ENCODE results near the gene HOXB7.

Gene HOXB7

DNA sequence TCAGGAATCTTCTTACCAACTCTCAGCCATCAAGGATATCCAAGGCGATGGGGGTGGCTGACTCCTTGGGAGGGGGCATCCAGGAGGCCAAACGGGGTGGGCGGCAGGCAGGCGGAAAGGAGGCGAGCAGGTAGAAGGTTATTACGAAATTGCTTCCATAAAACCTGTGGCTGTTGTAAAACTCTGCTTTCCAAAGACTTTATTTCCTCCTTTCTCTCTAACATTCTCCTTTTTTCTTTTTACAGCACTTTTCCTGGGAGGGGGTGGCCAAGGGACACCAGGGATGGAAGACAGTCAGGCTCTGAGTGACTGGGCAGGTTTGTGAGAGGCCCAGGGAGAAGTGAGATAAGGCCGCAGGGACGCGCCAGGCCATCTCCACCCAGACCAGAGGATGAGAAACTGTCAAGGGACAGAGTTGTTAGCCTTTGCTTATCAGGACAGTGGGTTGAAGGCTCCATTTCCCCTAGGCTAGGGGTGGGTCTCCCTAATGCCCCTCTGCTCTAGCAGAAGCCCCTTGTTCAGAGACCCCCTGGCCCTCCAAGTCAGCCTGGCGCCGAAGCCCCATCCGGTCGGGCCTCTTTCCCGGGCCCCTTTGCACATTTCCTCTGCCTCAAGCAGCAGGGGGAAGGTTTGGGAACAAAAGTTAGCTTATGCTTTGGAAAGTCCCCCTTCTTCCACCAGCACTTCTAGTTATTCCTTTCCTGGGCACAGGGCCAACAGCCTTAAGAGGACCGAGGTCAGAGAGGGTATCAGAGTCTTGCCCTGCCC, 20.3 kb upstream of the HOXB7 start:
- no peak overlapping the region for H3K4me3 ChIP-seq (ENCODE audit: low read depth, low read length)
- TF ChIP-seq, protein P1, sequence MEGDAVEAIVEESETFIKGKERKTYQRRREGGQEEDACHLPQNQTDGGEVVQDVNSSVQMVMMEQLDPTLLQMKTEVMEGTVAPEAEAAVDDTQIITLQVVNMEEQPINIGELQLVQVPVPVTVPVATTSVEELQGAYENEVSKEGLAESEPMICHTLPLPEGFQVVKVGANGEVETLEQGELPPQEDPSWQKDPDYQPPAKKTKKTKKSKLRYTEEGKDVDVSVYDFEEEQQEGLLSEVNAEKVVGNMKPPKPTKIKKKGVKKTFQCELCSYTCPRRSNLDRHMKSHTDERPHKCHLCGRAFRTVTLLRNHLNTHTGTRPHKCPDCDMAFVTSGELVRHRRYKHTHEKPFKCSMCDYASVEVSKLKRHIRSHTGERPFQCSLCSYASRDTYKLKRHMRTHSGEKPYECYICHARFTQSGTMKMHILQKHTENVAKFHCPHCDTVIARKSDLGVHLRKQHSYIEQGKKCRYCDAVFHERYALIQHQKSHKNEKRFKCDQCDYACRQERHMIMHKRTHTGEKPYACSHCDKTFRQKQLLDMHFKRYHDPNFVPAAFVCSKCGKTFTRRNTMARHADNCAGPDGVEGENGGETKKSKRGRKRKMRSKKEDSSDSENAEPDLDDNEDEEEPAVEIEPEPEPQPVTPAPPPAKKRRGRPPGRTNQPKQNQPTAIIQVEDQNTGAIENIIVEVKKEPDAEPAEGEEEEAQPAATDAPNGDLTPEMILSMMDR (IDR thresholded peaks at IDR 0.05; ENCODE audit: insufficient read depth, low read depth, low read length, missing control alignments), result no peak
- peak; percentile 25 for DNase-seq (ENCODE audit: low read depth)

DNA sequence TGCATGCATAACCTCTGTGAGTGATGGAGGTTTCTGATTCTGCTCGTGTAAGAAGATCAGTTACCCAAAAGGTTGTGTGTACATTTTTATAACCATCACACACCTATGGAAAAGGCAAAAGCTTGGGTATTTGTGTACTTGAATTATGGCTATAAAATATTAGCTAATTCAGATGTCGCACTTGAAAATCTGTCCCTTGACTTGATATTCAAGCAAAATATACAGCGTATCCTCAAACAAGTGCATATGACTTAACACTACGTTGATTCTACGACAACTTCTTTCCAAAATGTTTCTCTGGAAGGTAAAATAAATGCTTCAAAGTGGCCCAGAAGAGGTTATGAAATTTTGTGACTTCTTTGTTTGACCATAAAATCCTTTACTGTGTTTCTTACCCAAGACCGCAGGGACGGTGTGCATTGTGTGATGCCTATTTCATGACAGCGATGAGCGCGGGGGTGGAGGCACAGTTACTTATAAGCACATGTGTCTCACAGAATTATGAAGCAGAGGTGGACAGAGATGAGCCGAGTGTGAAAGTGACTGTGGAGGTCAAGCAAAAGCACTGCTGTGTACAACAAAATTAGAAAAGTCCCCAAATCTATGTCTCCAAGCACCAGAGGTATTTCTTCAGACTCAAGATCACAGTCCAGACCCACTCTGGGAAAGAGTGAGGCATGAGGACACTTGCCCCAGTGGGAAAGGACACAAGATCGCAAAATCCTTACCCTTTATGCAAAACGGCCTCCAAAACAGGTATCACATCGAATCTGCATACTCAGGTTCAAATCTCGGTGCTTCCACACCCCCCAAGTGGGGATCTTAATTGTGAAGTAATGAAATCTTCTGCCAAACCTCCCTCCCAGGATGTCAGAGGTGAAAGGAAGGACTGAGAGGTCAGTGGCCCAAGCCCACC, 19.4 kb upstream of the HOXB7 start:
- DNase-seq (ENCODE audit: low read depth), result no peak
- H3K4me3 ChIP-seq (ENCODE audit: low read depth, low read length), result no peak overlapping the region
- TF ChIP-seq, protein P1 (IDR thresholded peaks at IDR 0.05; ENCODE audit: insufficient read depth, low read depth, low read length, missing control alignments), result no peak

DNA sequence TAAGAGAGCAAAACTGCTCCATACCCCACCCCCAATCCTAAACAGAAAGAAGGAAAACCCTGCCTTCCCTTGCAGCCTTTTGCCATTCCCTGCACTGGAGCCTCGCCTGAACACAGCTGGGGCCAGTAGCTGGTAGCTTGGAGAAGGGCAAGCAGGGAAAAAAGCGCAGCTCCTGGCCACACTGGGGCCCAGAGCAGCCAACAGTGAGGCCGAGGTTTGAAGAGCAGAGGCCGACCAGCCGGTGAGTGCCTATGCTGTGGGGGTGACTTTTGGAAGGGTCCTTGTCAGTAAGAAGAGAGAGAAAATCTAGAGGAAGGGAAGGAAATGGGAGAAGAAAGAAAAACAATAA, 18.6 kb upstream of the HOXB7 start:
- DNase-seq (ENCODE audit: low read depth), result no peak
- TF ChIP-seq, protein P1 (IDR thresholded peaks at IDR 0.05; ENCODE audit: insufficient read depth, low read depth, low read length, missing control alignments), result no peak
- no peak overlapping the region for H3K4me3 ChIP-seq (ENCODE audit: low read depth, low read length)

DNA sequence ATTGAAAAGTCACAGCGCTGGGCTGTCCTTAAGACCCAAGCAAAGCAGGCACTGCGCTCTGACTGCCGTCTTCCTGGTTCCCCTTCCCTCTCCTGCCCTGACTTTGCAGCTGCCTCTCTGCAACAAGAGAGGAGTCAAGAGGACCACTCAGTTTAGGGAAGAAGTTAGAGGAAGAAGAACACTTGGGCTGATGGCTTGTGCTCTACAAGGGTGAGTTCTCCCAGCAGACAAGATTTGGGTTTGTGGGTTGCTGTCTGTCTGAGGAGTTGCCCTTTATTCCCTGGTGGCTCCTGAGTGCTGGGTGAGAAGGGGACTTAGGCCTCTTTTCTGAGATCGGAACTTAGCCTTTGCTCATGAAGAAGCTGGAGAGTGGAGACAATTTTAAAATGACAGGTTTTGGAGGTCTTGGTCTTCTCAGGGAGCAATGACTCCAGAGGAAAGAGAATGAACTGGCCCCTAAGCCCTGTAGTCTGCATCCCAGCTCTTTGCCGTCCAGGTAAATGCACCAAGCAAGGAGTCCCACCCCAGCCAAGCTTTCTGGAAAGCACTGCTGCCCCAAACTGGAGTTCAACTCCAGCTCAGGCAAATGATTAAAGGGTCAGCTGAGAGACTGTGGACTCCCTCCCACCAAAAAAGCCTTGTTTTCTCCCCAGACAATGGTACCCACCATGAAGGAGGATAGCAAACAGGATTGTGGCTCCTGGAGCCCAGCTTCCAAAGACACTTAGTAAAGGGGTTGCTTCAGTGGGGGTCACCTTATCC, 18.0 kb upstream of the HOXB7 start:
- TF ChIP-seq, protein P1 (IDR thresholded peaks at IDR 0.05; ENCODE audit: insufficient read depth, low read depth, low read length, missing control alignments), result no peak
- no peak overlapping the region for H3K4me3 ChIP-seq (ENCODE audit: low read depth, low read length)
- DNase-seq (ENCODE audit: low read depth), result no peak

DNA sequence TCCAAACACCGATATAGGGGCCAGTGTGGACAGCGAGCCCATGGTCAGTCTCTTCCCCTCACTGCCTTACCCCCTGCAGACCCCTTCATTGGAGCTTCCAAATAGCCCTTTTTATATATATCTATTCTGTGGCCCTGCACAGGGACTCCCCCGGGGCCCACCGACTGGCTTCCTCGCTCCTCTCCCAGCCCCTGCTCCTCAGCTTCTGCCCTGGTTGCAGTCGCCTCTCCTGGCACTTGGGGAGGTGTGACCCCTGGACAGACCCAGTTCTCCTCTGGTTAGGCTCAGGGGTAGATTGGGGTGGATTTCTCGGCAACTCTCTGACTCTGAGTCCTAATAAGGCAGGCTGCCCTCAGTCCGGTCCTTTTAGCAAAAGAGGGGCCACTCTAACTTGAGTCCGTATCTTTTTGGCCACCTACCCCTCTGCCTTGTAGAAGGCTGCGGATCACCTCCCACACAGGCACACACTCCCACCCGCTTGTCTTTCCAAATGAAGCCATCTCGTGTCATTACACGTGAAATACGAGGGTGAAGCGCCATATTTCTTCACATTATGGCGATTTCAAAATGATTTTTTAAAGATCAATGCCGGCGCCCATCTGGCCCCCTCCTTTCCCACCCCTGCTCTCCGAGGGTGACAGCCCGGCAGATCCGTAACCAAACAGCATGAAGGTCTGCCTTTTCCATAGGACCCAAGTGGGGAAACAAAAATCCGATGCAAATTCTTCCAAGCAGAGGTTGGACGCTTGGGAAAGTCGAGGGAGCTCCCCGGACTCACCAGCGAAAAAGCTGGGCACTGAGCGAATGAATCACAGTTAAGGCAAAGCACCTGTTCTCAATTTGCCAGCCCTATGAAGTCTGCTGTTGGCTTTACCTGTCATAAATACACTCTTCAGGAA, 17.1 kb upstream of the HOXB7 start:
- DNase-seq (ENCODE audit: low read depth), result no peak
- TF ChIP-seq, protein P1 (IDR thresholded peaks at IDR 0.05; ENCODE audit: insufficient read depth, low read depth, low read length, missing control alignments), result no peak
- H3K4me3 ChIP-seq (ENCODE audit: low read depth, low read length), result no peak overlapping the region

DNA sequence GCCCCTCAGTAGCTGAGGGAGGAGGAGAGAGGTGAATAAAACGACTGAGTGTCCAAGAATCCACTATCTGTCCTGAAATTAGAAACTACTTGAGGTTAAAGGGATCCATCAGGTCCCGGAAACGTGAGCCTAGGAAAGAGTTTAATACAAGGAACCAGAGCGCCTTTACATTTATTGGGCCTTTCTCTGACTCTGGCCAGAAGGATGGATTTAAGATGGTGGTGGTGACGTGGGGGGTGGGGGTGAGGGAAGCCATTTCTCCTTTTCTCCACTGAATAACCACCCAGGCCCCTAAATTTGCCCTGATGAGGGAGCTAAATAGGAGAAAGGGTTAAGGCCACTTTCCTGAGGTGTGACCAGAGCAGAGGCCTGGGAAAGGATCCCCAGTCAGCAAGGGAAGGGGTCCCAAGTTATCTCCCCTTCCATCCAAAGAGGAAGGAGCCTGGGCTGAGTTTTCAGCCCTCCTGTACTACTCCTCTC, 16.3 kb upstream of the HOXB7 start:
- DNase-seq (ENCODE audit: low read depth), result no peak
- H3K4me3 ChIP-seq (ENCODE audit: low read depth, low read length), result no peak overlapping the region
- TF ChIP-seq, protein P1 (IDR thresholded peaks at IDR 0.05; ENCODE audit: insufficient read depth, low read depth, low read length, missing control alignments), result no peak

All from GM12865 (cell line).